ENCODE data around the gene UROC1. TPM values are rescaled to one million over a fixed set of nuclear protein-coding genes. Genes with fewer than 3 reads are reported as not detected.

UROC1 gene
- total RNA-seq, 6 experiments from 2014 or later: not detected

DNA sequence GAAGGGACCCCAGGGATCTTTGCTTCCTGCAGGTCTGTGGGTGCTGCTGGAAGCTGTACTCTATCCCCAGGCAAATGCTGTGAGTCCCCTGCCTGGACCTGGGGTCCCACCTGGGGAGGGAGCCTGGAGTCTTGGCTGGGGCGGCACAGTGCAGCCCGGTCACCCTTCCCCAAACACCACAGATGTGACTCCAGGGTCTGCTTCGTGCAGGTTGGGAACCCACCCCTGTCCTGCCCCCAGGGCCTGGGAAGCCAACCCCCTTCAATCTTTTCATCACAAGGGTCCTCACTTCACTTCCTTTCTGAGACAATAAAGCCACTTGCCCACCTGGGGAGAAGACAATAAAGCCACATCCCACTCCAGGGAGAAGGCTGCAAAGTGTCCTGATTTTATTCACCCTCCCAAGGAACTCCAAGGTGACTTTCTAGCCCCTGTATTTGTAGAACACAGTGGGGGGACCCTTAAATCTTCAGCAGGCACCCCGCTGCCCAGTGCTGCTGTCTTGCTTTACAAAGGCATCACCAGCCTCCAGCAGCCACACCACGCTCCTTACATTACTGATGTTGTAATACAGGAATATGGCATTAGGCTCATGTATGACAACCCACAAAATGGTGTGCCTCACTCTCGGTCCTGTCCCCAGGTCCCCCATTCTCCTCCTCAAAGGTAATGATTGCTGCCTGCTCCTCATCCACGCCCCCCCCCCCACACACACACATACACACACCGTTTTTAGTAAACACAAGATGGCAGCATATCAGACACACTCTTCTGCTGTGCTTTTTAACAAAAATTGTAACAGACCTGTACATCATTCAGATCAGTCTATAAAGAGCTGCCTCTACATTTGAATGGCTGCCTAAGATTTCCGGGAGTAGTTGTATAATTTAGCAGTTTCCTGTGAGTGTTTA lies 31.2 kb upstream of the UROC1 start:
- Mint-ChIP-seq H3K36me3 (ENCODE audit: low read depth) (no peaks in the 10 kb centered on the region), H3K27ac (no peak overlapping the region), H3K4me3 (no peak overlapping the region), H3K4me1 (ENCODE audit: low read depth) (no peaks in the 10 kb centered on the region), H3K27me3 (ENCODE audit: insufficient read depth) (peaks cover 31% of the 10 kb centered on the region), H3K9me3 (no peaks in the 10 kb centered on the region)
- TF ChIP-seq, protein P1, sequence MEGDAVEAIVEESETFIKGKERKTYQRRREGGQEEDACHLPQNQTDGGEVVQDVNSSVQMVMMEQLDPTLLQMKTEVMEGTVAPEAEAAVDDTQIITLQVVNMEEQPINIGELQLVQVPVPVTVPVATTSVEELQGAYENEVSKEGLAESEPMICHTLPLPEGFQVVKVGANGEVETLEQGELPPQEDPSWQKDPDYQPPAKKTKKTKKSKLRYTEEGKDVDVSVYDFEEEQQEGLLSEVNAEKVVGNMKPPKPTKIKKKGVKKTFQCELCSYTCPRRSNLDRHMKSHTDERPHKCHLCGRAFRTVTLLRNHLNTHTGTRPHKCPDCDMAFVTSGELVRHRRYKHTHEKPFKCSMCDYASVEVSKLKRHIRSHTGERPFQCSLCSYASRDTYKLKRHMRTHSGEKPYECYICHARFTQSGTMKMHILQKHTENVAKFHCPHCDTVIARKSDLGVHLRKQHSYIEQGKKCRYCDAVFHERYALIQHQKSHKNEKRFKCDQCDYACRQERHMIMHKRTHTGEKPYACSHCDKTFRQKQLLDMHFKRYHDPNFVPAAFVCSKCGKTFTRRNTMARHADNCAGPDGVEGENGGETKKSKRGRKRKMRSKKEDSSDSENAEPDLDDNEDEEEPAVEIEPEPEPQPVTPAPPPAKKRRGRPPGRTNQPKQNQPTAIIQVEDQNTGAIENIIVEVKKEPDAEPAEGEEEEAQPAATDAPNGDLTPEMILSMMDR (IDR thresholded peaks at IDR 0.05): peak; percentile 27; the same call in 1 of the 2 replicates
- DNase-seq: peak; percentile 3

DNA sequence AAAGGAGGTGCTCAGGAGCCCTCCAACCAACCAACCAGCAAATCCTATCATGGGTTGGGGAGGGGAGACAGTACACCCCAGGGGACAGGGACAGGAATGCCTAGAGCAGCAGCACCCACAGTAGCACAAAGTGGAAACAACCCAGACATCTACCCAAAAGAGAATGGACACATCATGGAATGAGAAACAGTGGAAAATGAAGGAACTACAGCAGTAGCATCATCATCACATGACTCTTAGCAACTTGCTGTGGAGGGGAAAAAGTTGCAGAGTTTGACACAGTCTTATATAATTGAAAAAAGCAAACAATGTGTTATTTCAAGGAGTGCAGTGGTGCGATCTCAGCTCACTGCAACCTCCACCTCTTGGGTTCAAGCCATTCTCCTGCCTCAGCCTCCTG lies 30.1 kb upstream of the UROC1 start:
- Mint-ChIP-seq H3K4me1 (ENCODE audit: low read depth) (no peaks in the 10 kb centered on the region), H3K4me3 (no peak overlapping the region), H3K36me3 (ENCODE audit: low read depth) (no peaks in the 10 kb centered on the region), H3K9me3 (no peaks in the 10 kb centered on the region), H3K27ac (no peak overlapping the region), H3K27me3 (ENCODE audit: insufficient read depth) (peaks cover 31% of the 10 kb centered on the region)
- no peak for DNase-seq
- TF ChIP-seq, protein P1 (IDR thresholded peaks at IDR 0.05): no peak

DNA sequence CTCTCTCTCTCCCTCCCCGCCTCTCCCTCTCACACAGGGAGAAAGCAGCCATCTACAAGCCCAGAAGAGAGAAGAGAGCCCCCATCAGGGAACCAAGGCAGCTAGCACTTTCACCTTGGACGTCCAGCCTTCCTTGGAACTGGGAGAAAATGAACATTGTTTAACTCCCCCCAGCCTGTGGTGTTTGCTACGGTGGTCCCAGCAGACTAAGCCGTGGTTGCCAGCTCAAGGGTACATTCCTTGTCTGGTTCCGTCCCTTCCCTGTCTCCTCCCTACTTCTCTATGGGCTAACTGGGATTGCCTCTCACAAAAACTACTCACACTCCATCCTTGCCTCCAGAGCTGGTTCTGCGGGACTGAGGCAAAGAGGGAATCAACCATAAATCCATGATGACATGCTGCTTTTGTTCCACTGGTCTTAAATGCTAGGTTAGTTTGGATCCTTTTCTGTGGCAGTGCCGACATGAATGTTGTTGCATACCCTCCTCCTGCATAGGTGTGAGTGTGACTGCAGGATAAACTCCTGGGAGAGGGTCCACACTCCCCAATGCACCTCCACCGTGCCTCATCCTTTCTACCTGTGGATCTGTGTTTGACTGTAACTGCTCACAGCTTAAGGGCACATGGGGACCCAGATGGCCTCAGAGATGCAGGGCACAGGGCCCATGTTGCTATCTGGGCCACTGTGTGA lies 29.1 kb upstream of the UROC1 start:
- H3K4me1 Mint-ChIP-seq (ENCODE audit: low read depth): no peaks in the 10 kb centered on the region
- H3K27me3 Mint-ChIP-seq (ENCODE audit: insufficient read depth): peaks cover 31% of the 10 kb centered on the region
- H3K36me3 Mint-ChIP-seq (ENCODE audit: low read depth): no peaks in the 10 kb centered on the region
- DNase-seq: no peak
- no peak overlapping the region for H3K27ac Mint-ChIP-seq
- H3K4me3 Mint-ChIP-seq: no peak overlapping the region
- TF ChIP-seq, protein P1 (IDR thresholded peaks at IDR 0.05): no peak
- H3K9me3 Mint-ChIP-seq: no peaks in the 10 kb centered on the region

DNA sequence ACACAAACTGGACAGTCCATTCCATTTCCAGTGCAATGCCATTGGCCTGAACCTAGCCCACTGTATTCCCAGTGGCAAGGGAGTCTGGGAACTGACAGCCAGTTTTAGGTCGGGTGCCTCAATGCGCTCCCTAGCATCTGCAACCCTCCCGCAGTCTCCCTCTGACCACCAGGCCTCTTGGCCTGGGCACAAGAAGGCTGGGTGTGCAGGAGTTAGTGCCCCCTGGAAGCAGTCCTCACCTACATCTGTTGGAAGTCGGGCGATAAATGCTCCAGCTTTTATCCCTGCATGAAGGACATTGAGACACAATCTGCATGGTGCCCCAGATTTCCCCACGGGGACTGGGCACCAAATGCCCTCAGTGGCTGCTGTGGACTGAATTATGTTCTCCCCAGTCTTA lies 28.4 kb upstream of the UROC1 start:
- Mint-ChIP-seq H3K4me3 (no peak overlapping the region), H3K9me3 (no peaks in the 10 kb centered on the region), H3K27ac (no peak overlapping the region), H3K36me3 (ENCODE audit: low read depth) (no peaks in the 10 kb centered on the region), H3K27me3 (ENCODE audit: insufficient read depth) (peaks cover 31% of the 10 kb centered on the region), H3K4me1 (ENCODE audit: low read depth) (peaks cover 4% of the 10 kb centered on the region)
- TF ChIP-seq, protein P1 (IDR thresholded peaks at IDR 0.05): no peak
- DNase-seq: no peak

DNA sequence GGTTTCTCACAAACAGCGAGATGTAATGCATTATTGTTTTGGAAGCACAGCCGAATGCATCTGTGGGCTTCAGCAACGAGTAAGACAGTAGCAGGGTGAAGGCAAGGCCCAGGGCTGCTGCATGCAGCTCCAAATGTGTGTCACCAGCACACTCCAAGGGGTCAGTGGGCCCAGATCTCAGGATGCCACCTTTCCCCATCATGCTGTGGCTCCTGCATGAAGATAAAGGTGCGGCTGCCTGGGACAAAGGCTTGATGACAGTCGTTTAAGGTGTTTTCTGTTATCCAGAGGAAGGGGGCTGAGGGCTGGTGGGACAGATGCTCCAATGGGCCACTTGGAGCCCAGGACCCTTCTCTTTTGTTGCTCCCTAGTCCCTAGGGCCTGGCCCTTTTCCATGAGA lies 28.0 kb upstream of the UROC1 start:
- no peak for DNase-seq
- peaks cover 8% of the 10 kb centered on the region for H3K4me1 Mint-ChIP-seq (ENCODE audit: low read depth)

More for the DNA sequence above, 28.0 kb upstream of the UROC1 start:
- Mint-ChIP-seq H3K27me3 (ENCODE audit: insufficient read depth) (peaks cover 30% of the 10 kb centered on the region), H3K4me3 (no peak overlapping the region), H3K27ac (no peak overlapping the region), H3K9me3 (no peaks in the 10 kb centered on the region), H3K36me3 (ENCODE audit: low read depth) (no peaks in the 10 kb centered on the region)
- TF ChIP-seq, protein P1 (IDR thresholded peaks at IDR 0.05): no peak

Data from HFFc6 (cell line).